Colon (tissue), 2 donors: ENCODE results near the gene FAM181B.

Experiments
- FAIRE-seq: peaks from 2 replicates; lab custom pipeline; 2012; peaks lifted over from hg19 to GRCh38; lab: Jason Lieb, UNC
- donor health status: control.
- donor health status: control.

The FAM181B gene

GRCh38 chr11:82683029-82683428, 50.6 kb downstream of the FAM181B start:
- no peak for FAIRE-seq

GRCh38 chr11:82682003-82682751, 51.5 kb downstream of the FAM181B start:
- no peak for FAIRE-seq

- FAIRE-seq = no peak
Measured at GRCh38 chr11:82680252-82680651, 53.4 kb downstream of the FAM181B start.
